ENCODE results near the gene CHST5. TPM values are rescaled to one million over a fixed set of nuclear protein-coding genes. Genes with fewer than 3 reads are reported as not detected.
A peak's percentile ranks its signal among the peaks of the same experiment; 100 is the strongest.

The CHST5 gene
- total and polyA plus RNA-seq, 2 of the 13 experiments (the other 11 are each of a cell fraction or from before 2014, with no cell fraction given) = 0.05 TPM; not detected in 1

DNA sequence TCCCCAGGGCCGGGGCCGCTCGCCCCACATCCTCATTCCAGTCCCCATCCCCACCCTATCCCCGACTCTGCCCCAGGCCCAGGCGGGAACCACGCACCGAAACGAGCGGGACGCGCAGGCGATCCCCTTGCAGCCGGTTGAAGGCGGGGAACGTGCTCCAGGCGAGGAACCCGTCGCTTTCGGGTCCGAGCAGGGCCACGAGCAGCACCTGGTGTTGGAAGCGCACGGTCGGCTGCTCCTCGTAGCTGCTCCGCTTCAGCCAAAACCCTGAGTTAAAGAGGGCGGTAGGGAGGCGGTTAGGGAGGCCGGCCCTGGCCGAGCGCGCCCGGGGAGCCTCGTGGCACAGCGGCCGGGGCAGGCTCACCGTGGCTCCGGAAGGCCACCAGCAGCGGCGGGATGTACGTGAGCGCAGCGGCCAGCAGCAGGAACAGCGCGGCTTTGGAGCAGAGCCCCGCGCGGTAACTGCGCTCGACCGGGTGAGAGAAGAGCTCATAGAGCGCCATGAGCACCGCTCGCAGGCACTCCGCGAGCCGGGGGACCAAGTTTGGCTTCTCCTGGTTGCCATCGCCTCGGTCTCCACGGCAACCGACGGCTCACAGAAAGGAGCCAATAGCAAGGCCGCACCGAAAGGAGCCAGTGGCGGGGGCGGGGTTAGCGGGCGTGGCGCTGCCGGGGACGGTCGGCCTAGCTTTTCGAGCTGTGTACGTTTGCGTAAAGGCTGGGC, 20.0 kb upstream of the CHST5 start, which contains the start of gene TMEM231 (continued):
- TF ChIP-seq, protein P1, sequence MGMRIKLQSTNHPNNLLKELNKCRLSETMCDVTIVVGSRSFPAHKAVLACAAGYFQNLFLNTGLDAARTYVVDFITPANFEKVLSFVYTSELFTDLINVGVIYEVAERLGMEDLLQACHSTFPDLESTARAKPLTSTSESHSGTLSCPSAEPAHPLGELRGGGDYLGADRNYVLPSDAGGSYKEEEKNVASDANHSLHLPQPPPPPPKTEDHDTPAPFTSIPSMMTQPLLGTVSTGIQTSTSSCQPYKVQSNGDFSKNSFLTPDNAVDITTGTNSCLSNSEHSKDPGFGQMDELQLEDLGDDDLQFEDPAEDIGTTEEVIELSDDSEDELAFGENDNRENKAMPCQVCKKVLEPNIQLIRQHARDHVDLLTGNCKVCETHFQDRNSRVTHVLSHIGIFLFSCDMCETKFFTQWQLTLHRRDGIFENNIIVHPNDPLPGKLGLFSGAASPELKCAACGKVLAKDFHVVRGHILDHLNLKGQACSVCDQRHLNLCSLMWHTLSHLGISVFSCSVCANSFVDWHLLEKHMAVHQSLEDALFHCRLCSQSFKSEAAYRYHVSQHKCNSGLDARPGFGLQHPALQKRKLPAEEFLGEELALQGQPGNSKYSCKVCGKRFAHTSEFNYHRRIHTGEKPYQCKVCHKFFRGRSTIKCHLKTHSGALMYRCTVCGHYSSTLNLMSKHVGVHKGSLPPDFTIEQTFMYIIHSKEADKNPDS (CRISPR knock-in tag; IDR thresholded peaks at IDR 0.05) = 0 out of 2 replicates have a peak, but pooled peaks have one; percentile 14
- TF ChIP-seq ZNF333 (CRISPR knock-in tag; IDR thresholded peaks at IDR 0.05; ENCODE audit: borderline replicate concordance) = peak; percentile 71; the same call in 1 of the 2 replicates
- no peak for TF ChIP-seq ZKSCAN8 (CRISPR knock-in tag; IDR thresholded peaks at IDR 0.05; ENCODE audit: borderline replicate concordance)
- TF ChIP-seq, protein P2, sequence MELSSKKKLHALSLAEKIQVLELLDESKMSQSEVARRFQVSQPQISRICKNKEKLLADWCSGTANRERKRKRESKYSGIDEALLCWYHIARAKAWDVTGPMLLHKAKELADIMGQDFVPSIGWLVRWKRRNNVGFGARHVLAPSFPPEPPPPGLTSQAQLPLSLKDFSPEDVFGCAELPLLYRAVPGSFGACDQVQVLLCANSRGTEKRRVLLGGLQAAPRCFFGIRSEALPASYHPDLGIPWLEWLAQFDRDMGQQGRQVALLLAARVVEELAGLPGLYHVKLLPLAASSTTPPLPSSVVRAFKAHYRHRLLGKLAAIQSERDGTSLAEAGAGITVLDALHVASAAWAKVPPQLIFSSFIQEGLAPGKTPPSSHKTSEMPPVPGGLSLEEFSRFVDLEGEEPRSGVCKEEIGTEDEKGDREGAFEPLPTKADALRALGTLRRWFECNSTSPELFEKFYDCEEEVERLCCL (CRISPR knock-in tag; IDR thresholded peaks at IDR 0.05; ENCODE audit: borderline replicate concordance) = 0 out of 2 replicates have a peak, but pooled peaks have one; percentile 70
- TF ChIP-seq ATF7 (IDR thresholded peaks at IDR 0.05) = no peak
- TF ChIP-seq ATF7 (CRISPR knock-in tag; IDR thresholded peaks at IDR 0.05) = peak; percentile 70; the same call in 1 of the 2 replicates
- peak; percentile 55 for TF ChIP-seq ZNF891 (CRISPR knock-in tag; IDR thresholded peaks at IDR 0.05)
- TF ChIP-seq TBP (CRISPR knock-in tag; IDR thresholded peaks at IDR 0.05) = no peak
- peak; percentile 76 for TF ChIP-seq ASH2L (IDR thresholded peaks at IDR 0.05; ENCODE audit: insufficient read length, low read depth, low read length)
- TF ChIP-seq ZNF296 (CRISPR knock-in tag; conservative IDR thresholded peaks at IDR 0.05) = no peak
- TF ChIP-seq MAZ (IDR thresholded peaks at IDR 0.05; ENCODE audit: borderline replicate concordance, low read depth, low read length) = 0 out of 2 replicates have a peak, but pooled peaks have one; percentile 40
- peak; percentile 44 for TF ChIP-seq MAZ (CRISPR knock-in tag; IDR thresholded peaks at IDR 0.05; ENCODE audit: low read depth)
- TF ChIP-seq TSC22D2 (CRISPR knock-in tag; IDR thresholded peaks at IDR 0.05; ENCODE audit: borderline replicate concordance) = no peak
- peak; percentile 94; the same call in 1 of the 2 replicates for TF ChIP-seq CENPT (CRISPR knock-in tag; IDR thresholded peaks at IDR 0.05; ENCODE audit: low read depth)
- peak; percentile 66; the same call in 1 of the 2 replicates for TF ChIP-seq SALL2 (CRISPR knock-in tag; IDR thresholded peaks at IDR 0.05)
- no peak for TF ChIP-seq ZNF383 (CRISPR knock-in tag; IDR thresholded peaks at IDR 0.05; ENCODE audit: borderline replicate concordance)
- peak; percentile 56 for TF ChIP-seq HDAC2 (CRISPR knock-in tag; IDR thresholded peaks at IDR 0.05)
- no peak for TF ChIP-seq SOX13 (IDR thresholded peaks at IDR 0.05)
- no peak; a peak in 1 of 4 replicates for TF ChIP-seq SOX13 (CRISPR knock-in tag; conservative IDR thresholded peaks at IDR 0.05 in 1 of 2, IDR thresholded peaks at IDR 0.05 in 1 of 2)
- TF ChIP-seq, protein P3, sequence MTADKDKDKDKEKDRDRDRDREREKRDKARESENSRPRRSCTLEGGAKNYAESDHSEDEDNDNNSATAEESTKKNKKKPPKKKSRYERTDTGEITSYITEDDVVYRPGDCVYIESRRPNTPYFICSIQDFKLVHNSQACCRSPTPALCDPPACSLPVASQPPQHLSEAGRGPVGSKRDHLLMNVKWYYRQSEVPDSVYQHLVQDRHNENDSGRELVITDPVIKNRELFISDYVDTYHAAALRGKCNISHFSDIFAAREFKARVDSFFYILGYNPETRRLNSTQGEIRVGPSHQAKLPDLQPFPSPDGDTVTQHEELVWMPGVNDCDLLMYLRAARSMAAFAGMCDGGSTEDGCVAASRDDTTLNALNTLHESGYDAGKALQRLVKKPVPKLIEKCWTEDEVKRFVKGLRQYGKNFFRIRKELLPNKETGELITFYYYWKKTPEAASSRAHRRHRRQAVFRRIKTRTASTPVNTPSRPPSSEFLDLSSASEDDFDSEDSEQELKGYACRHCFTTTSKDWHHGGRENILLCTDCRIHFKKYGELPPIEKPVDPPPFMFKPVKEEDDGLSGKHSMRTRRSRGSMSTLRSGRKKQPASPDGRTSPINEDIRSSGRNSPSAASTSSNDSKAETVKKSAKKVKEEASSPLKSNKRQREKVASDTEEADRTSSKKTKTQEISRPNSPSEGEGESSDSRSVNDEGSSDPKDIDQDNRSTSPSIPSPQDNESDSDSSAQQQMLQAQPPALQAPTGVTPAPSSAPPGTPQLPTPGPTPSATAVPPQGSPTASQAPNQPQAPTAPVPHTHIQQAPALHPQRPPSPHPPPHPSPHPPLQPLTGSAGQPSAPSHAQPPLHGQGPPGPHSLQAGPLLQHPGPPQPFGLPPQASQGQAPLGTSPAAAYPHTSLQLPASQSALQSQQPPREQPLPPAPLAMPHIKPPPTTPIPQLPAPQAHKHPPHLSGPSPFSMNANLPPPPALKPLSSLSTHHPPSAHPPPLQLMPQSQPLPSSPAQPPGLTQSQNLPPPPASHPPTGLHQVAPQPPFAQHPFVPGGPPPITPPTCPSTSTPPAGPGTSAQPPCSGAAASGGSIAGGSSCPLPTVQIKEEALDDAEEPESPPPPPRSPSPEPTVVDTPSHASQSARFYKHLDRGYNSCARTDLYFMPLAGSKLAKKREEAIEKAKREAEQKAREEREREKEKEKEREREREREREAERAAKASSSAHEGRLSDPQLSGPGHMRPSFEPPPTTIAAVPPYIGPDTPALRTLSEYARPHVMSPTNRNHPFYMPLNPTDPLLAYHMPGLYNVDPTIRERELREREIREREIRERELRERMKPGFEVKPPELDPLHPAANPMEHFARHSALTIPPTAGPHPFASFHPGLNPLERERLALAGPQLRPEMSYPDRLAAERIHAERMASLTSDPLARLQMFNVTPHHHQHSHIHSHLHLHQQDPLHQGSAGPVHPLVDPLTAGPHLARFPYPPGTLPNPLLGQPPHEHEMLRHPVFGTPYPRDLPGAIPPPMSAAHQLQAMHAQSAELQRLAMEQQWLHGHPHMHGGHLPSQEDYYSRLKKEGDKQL (CRISPR knock-in tag; IDR thresholded peaks at IDR 0.05; ENCODE audit: low read depth) = no peak

Measured in HepG2 (cell line).